ENCODE measurements around the gene OR10S1. TPM values are rescaled to one million over a fixed set of nuclear protein-coding genes. Genes with fewer than 3 reads are reported as not detected.

OR10S1 gene
- total RNA-seq, 1 donor from 2014 or later = not detected

DNA sequence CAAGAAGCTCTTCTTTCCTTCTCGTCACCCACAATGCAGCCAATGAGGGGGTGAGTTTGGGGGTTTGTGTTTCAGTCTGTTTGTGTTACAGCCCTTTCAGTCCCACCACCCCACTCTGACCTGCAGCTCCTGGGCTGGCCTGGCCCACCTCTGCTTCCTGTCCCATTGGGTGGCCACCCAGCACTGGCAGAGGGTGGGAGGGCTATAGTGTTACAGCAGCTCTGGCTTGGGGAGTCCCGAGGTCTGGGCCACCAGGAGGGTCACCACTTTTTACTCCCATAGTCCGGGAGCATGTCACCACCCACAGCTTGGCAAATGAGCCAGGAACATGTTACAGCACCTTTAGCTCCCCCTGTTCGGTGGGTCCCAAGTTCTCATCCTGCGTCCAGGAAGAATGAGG lies 1.7 kb upstream of the OR10S1 start:
- Mint-ChIP-seq H3K27ac (ENCODE audit: unreplicated experiment) (no peak overlapping the region), H3K27me3 (ENCODE audit: unreplicated experiment) (no peaks in the 10 kb centered on the region), H3K9me3 (ENCODE audit: unreplicated experiment) (peaks cover 2% of the 10 kb centered on the region), H3K4me1 (ENCODE audit: low read depth, unreplicated experiment) (no peaks in the 10 kb centered on the region), H3K4me3 (ENCODE audit: unreplicated experiment) (no peak overlapping the region), H3K36me3 (ENCODE audit: unreplicated experiment) (peaks cover 12% of the 10 kb centered on the region)
- TF ChIP-seq, protein P1, sequence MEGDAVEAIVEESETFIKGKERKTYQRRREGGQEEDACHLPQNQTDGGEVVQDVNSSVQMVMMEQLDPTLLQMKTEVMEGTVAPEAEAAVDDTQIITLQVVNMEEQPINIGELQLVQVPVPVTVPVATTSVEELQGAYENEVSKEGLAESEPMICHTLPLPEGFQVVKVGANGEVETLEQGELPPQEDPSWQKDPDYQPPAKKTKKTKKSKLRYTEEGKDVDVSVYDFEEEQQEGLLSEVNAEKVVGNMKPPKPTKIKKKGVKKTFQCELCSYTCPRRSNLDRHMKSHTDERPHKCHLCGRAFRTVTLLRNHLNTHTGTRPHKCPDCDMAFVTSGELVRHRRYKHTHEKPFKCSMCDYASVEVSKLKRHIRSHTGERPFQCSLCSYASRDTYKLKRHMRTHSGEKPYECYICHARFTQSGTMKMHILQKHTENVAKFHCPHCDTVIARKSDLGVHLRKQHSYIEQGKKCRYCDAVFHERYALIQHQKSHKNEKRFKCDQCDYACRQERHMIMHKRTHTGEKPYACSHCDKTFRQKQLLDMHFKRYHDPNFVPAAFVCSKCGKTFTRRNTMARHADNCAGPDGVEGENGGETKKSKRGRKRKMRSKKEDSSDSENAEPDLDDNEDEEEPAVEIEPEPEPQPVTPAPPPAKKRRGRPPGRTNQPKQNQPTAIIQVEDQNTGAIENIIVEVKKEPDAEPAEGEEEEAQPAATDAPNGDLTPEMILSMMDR (IDR thresholded peaks at IDR 0.05; ENCODE audit: partially characterized antibody, unreplicated experiment) = no peak
- no peak for DNase-seq

DNA sequence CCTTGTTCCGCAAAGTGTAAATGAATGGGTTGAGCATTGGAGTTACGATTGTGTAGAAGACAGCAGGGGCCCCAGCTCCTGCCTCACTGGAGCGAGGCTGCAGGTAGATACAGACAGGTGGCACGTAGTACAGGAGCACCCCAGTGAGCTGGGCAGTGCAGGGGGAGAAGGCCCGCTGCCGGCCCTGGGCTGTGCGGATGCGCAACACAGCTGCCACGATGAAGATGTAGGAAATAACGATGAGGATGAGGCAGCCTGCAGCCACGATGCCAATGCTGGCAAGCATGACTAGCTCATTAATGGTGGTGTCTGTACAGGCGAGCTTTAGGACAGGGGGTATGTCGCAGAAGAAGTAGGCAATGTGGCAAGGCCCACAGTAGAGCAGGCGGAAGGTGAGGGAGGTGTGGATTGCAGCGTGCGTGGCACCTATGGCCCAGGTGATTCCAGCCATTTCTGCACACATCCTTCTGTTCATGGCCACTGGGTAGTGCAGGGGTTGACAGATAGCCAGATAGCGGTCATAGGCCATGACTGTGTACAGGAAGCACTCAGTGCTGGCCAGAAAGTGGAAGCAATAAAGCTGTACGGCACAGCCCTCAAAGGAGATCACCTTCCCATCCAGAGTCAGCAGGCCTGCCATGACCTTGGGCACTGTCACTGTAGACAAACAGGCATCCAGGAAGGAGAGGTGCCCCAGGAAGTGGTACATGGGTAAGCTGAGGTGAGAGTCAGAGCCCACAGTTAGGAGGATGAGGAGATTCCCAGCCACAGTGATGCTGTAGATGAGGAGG lies 616 bp downstream of the OR10S1 start:
- Mint-ChIP-seq H3K9me3 (ENCODE audit: unreplicated experiment) (no peaks in the 10 kb centered on the region), H3K36me3 (ENCODE audit: unreplicated experiment) (peaks cover under 1% of the 10 kb centered on the region), H3K4me1 (ENCODE audit: low read depth, unreplicated experiment) (no peaks in the 10 kb centered on the region), H3K4me3 (ENCODE audit: unreplicated experiment) (no peak overlapping the region), H3K27me3 (ENCODE audit: unreplicated experiment) (no peaks in the 10 kb centered on the region), H3K27ac (ENCODE audit: unreplicated experiment) (no peak overlapping the region)
- no peak for DNase-seq
- TF ChIP-seq, protein P1 (IDR thresholded peaks at IDR 0.05; ENCODE audit: partially characterized antibody, unreplicated experiment) = no peak

DNA sequence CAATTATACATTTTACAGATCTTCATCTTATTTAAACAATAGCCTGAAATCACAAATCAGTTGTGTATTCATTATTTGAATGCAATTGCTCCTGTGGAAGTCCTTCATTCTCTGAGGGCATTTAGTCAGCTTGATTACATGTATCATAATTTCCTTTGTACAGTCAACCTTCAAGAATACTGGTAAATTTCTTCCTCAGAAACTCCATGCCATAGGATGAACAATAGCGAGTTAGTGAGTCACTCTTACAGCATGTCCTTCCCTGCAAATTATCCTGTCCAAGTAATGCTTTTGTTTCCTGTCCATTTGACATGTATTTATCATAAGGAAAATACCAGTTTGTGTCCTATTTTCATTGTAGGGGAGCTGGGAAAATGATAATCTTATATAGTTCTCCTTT lies 3.8 kb downstream of the OR10S1 start:
- no peaks in the 10 kb centered on the region for H3K9me3 Mint-ChIP-seq (ENCODE audit: unreplicated experiment)
- no peak for DNase-seq
- no peaks in the 10 kb centered on the region for H3K4me1 Mint-ChIP-seq (ENCODE audit: low read depth, unreplicated experiment)
- H3K27me3 Mint-ChIP-seq (ENCODE audit: unreplicated experiment) = no peaks in the 10 kb centered on the region
- TF ChIP-seq, protein P1 (IDR thresholded peaks at IDR 0.05; ENCODE audit: partially characterized antibody, unreplicated experiment) = no peak
- no peaks in the 10 kb centered on the region for H3K36me3 Mint-ChIP-seq (ENCODE audit: unreplicated experiment)
- H3K4me3 Mint-ChIP-seq (ENCODE audit: unreplicated experiment) = no peak overlapping the region
- H3K27ac Mint-ChIP-seq (ENCODE audit: unreplicated experiment) = no peak overlapping the region

DNA sequence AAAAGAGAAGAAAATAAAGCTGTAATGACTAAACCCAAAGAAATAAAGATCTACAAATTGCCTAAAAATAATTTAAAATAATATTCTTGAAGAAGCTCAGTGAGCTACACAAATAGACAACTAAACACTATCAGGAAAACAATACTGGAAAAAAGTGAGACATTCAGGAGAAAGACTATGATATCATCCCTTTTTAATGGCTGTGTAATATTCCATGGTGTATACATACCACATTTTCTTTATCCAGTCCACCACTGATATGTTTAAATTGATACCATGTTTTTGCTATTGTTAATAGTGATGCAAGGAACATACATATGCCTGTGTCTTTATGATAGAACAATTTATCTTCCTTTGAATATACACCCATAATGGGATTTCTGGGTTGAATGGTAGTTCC lies 20.8 kb downstream of the OR10S1 start:
- Mint-ChIP-seq H3K4me3 (ENCODE audit: unreplicated experiment) (no peak overlapping the region), H3K4me1 (ENCODE audit: low read depth, unreplicated experiment) (no peaks in the 10 kb centered on the region), H3K27ac (ENCODE audit: unreplicated experiment) (no peak overlapping the region), H3K36me3 (ENCODE audit: unreplicated experiment) (no peaks in the 10 kb centered on the region), H3K27me3 (ENCODE audit: unreplicated experiment) (no peaks in the 10 kb centered on the region), H3K9me3 (ENCODE audit: unreplicated experiment) (no peaks in the 10 kb centered on the region)
- DNase-seq = no peak
- TF ChIP-seq, protein P1 (IDR thresholded peaks at IDR 0.05; ENCODE audit: partially characterized antibody, unreplicated experiment) = no peak

DNA sequence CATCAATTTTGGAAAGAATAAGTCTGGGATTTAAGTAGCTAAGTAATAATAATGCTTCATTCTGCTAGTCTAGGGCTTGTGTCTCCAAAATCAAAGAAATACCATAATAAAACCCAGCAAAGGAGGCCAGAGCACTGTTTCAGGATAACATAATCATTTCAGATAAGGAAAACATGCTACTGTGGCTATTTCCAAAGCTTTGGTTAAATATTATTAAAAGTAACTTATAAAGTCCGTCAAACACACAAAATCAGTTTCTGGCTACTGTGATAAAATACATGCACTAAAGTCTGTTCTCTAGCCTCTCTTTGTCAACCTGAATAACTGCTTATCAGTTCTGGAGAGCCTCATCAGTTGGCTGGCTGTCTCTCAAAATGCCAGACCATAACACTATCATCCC lies 32.4 kb downstream of the OR10S1 start:
- H3K9me3 Mint-ChIP-seq (ENCODE audit: unreplicated experiment) = no peaks in the 10 kb centered on the region
- no peak overlapping the region for H3K4me3 Mint-ChIP-seq (ENCODE audit: unreplicated experiment)
- H3K4me1 Mint-ChIP-seq (ENCODE audit: low read depth, unreplicated experiment) = no peaks in the 10 kb centered on the region
- no peak overlapping the region for H3K27ac Mint-ChIP-seq (ENCODE audit: unreplicated experiment)
- TF ChIP-seq, protein P1 (IDR thresholded peaks at IDR 0.05; ENCODE audit: partially characterized antibody, unreplicated experiment) = no peak
- peaks cover 2% of the 10 kb centered on the region for H3K27me3 Mint-ChIP-seq (ENCODE audit: unreplicated experiment)
- DNase-seq = no peak
- no peaks in the 10 kb centered on the region for H3K36me3 Mint-ChIP-seq (ENCODE audit: unreplicated experiment)

Measured in glutamatergic neuron (in vitro differentiated cells).